GM12878 (cell line): ENCODE results near the gene SUSD6.

Source experiments
- BHLHE40 ChIP-seq, 2 experiments: fragments of 450-650 bp in 1 of 2; IDR thresholded peaks; 2 replicates each; pipeline ENCODE4 v1.6.1; 2011 to 2017; ENCODE audit warnings: low read depth in 2 of 2, borderline replicate concordance in 1 of 2, improper control_type of control experiment in 1 of 2, low read length in 1 of 2, mild to moderate bottlenecking in 1 of 2
- CHD1 ChIP-seq: IDR thresholded peaks from 2 replicates; pipeline ENCODE4 v1.6.1; 2012; ENCODE audit warnings: low read depth, low read length, improper control_type of control experiment
- CHD2 ChIP-seq: IDR thresholded peaks from 2 replicates; pipeline ENCODE4 v1.6.1; 2011; ENCODE audit warnings: low read depth, low read length, improper control_type of control experiment, borderline replicate concordance
- FOS ChIP-seq: IDR thresholded peaks from 3 replicates; pipeline ENCODE4 v1.6.1; 2011; ENCODE audit warnings: borderline replicate concordance; ENCODE audit not compliant: insufficient read length; ENCODE audit errors: extremely low read depth
- POLR2AphosphoS5 ChIP-seq: IDR thresholded peaks from 2 replicates; pipeline ENCODE4 v1.6.1; 2011; ENCODE audit warnings: mild to moderate bottlenecking, low read length, inconsistent platforms
- SIX5 ChIP-seq: IDR thresholded peaks from 2 replicates; pipeline ENCODE4 v1.6.1; 2011; ENCODE audit warnings: mild to moderate bottlenecking, low read depth, low read length, moderate library complexity; ENCODE audit not compliant: severe bottlenecking
- TF ChIP-seq, protein P1 (sequence below): IDR thresholded peaks from 2 replicates; pipeline ENCODE4 v1.6.1; 2012; ENCODE audit warnings: low read depth, low read length, improper control_type of control experiment
- TF ChIP-seq, protein P2 (sequence below), 3 experiments: IDR thresholded peaks in 2 of 3; conservative IDR thresholded peaks in 1 of 3; 2 replicates each; pipeline ENCODE4 v1.5.1; 2011; ENCODE audit warnings: low read depth in 3 of 3, low read length in 3 of 3, mild to moderate bottlenecking in 3 of 3, control low read depth in 2 of 3, moderate library complexity in 2 of 3, inconsistent platforms in 1 of 3, mixed read lengths in 1 of 3; ENCODE audit not compliant: control insufficient read depth in 2 of 3, insufficient read depth in 1 of 3; ENCODE audit errors: extremely low read depth in 1 of 3
- TF ChIP-seq, protein P3 (sequence below): IDR thresholded peaks from 2 replicates; pipeline ENCODE4 v1.6.1; 2012; ENCODE audit warnings: low read length, inconsistent platforms

DNA sequence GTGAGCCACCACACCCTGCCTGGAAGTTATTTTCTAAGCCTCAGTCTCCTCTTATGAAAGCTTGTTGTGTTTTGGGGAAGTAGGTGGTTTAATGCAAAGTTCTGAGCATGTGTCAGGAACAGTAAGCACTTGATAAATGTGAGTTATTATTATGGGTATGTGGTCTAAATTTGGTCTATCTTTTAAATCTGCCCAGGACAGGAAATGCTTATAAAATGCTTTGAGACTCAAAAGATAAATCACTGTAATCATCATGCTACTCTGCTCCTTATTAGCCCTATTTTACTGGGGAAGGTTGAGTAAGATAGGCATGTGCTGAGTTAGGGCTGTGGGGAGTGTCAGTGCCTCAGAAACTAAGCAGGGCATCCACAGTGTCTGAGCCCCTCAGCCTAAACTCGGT, 142.5 kb downstream of the SUSD6 start:
- TF ChIP-seq CHD2 = no peak
- no peak for TF ChIP-seq SIX5
- TF ChIP-seq BHLHE40 (IDR thresholded peaks at IDR 0.05; ENCODE audit: borderline replicate concordance in 1 of 2, low read depth in 2 of 2, low read length in 1 of 2) = no peak
- no peak for TF ChIP-seq FOS
- no peak for TF ChIP-seq POLR2AphosphoS5
- TF ChIP-seq, protein P1, sequence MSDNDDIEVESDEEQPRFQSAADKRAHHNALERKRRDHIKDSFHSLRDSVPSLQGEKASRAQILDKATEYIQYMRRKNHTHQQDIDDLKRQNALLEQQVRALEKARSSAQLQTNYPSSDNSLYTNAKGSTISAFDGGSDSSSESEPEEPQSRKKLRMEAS = no peak
- no peak for TF ChIP-seq CHD1
- TF ChIP-seq, protein P2, sequence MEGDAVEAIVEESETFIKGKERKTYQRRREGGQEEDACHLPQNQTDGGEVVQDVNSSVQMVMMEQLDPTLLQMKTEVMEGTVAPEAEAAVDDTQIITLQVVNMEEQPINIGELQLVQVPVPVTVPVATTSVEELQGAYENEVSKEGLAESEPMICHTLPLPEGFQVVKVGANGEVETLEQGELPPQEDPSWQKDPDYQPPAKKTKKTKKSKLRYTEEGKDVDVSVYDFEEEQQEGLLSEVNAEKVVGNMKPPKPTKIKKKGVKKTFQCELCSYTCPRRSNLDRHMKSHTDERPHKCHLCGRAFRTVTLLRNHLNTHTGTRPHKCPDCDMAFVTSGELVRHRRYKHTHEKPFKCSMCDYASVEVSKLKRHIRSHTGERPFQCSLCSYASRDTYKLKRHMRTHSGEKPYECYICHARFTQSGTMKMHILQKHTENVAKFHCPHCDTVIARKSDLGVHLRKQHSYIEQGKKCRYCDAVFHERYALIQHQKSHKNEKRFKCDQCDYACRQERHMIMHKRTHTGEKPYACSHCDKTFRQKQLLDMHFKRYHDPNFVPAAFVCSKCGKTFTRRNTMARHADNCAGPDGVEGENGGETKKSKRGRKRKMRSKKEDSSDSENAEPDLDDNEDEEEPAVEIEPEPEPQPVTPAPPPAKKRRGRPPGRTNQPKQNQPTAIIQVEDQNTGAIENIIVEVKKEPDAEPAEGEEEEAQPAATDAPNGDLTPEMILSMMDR (IDR thresholded peaks at IDR 0.05 in 2 of 3, conservative IDR thresholded peaks at IDR 0.05 in 1 of 3; ENCODE audit: control insufficient read depth in 2 of 3, extremely low read depth in 1 of 3, insufficient read depth in 1 of 3, low read depth in 3 of 3, low read length in 3 of 3) = no peak
- TF ChIP-seq, protein P3, sequence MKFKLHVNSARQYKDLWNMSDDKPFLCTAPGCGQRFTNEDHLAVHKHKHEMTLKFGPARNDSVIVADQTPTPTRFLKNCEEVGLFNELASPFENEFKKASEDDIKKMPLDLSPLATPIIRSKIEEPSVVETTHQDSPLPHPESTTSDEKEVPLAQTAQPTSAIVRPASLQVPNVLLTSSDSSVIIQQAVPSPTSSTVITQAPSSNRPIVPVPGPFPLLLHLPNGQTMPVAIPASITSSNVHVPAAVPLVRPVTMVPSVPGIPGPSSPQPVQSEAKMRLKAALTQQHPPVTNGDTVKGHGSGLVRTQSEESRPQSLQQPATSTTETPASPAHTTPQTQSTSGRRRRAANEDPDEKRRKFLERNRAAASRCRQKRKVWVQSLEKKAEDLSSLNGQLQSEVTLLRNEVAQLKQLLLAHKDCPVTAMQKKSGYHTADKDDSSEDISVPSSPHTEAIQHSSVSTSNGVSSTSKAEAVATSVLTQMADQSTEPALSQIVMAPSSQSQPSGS = no peak
